Stomach smooth muscle (tissue), 2 donors: ENCODE data around the gene PNO1.

Experiments
- H3K27ac ChIP-seq: one replicate; pipeline ENCODE4 v1.7.0; 2013; ENCODE audit warnings: mild to moderate bottlenecking, low read length, inconsistent platforms
- H3K27me3 ChIP-seq, 2 donors: one replicate each; pipeline ENCODE4 v1.7.0; 2013; ENCODE audit warnings: low read length in 2 of 2; ENCODE audit not compliant: insufficient read depth in 2 of 2, control insufficient read depth in 1 of 2
- H3K36me3 ChIP-seq, 2 donors: one replicate each; pipeline ENCODE4 v1.7.0; 2013; ENCODE audit warnings: low read length in 2 of 2; ENCODE audit not compliant: control insufficient read depth in 2 of 2, insufficient read depth in 2 of 2
- H3K4me1 ChIP-seq: one replicate; pipeline ENCODE4 v1.7.0; 2013; ENCODE audit warnings: low read length; ENCODE audit not compliant: control insufficient read depth, insufficient read depth
- H3K4me3 ChIP-seq, 2 donors: one replicate each; pipeline ENCODE4 v1.7.0; 2013; ENCODE audit warnings: low read length in 2 of 2
- H3K9ac ChIP-seq, 2 donors: one replicate each; pipeline ENCODE4 v1.7.0; 2013; ENCODE audit warnings: low read length in 2 of 2, mild to moderate bottlenecking in 1 of 2
- H3K9me3 ChIP-seq, 2 donors: one replicate each; pipeline ENCODE4 v1.7.0; 2013; ENCODE audit warnings: low read length in 2 of 2; ENCODE audit not compliant: control insufficient read depth in 2 of 2
- donor health status: healthy.
- donor health status: Pancreatic carcinoma.

PNO1 gene

DNA sequence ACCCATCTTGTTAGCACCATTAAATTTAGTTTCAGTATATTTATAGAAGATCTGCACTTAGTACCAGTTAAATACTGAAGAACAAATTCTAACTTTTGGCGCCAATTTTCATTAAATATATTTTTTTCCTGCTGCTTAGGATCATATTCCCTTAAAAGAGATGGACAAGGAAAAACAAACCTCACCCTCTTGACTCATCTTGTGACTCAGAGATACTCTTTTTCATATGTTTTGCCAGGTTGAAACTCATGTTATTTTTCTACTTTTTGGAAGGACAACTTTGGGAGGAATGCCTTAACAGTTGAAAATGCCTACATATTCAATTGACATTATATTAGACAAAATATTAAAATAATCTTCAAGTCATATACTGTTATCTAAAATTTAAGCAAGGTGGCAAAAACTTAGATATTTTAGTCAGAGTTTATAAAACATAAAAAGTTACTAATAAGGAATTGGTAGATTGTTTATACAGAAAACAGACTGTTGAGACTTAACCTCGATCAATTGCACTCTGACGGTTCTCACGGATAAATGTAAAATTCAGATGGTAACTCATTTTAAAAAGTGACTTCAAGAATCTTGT lies 36.2 kb downstream of the PNO1 start:
- no peak overlapping the region for H3K27ac ChIP-seq
- H3K4me3 ChIP-seq, result no peak overlapping the region
- H3K27me3 ChIP-seq, result no peaks in the 10 kb centered on the region
- H3K36me3 ChIP-seq, result no peaks in the 10 kb centered on the region
- H3K9me3 ChIP-seq, result no peaks in the 10 kb centered on the region
- H3K9ac ChIP-seq, result no peak overlapping the region
- H3K4me1 ChIP-seq, result peaks cover 2% of the 10 kb centered on the region

DNA sequence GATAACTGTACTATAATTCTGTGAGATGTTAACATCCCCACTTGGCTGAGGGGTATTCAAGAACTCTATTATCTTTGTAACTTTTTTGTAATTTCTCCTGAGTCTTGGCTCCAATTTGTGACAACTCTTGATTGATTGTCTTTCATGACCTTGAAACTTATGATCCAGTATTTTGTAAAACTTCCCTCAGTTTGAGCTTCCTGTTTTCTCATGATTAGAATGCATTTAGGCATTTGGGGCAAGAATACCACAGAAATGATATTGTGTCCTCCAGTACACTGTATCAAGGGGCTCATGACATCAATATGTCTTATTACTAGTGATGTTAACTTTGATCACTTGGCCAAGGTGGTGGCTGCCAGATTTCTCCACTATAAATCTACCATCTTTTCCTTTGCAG lies 37.4 kb downstream of the PNO1 start:
- Histone ChIP-seq H3K27me3 (no peaks in the 10 kb centered on the region), H3K9me3 (no peaks in the 10 kb centered on the region), H3K36me3 (no peaks in the 10 kb centered on the region), H3K27ac (no peak overlapping the region), H3K4me1 (peaks cover 2% of the 10 kb centered on the region), H3K4me3 (no peak overlapping the region), H3K9ac (no peak overlapping the region)

DNA sequence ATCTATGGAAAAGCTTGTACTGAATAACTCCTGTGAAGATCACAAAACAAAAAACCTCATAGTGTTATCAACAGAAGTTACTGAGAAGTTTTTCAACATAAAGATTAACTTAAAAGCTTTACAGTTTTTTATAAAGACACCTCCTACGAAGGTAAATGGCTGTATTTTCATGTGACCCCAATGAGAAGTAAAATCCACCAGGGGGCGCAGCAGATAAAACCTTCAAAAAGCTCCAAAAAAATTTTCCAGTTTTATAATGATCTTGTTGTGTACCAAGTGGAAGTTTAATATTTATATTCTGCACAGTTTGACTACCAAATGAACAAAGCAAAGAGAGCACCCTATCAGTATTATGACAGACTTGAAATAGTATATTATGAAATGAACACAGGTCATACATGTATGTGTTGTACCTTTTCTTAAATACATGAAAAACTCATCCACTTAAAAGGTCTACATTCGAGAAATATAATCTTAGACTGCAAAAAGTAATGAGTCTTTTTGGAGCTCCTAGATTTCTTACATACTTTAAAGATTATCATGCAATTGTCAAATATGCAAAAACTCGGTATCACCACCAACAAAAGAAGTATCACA lies 38.5 kb downstream of the PNO1 start:
- H3K9me3 ChIP-seq, result no peaks in the 10 kb centered on the region
- no peak overlapping the region for H3K4me3 ChIP-seq
- no peaks in the 10 kb centered on the region for H3K36me3 ChIP-seq
- peaks cover 2% of the 10 kb centered on the region for H3K4me1 ChIP-seq
- H3K27ac ChIP-seq, result no peak overlapping the region
- no peak overlapping the region for H3K9ac ChIP-seq
- no peaks in the 10 kb centered on the region for H3K27me3 ChIP-seq

DNA sequence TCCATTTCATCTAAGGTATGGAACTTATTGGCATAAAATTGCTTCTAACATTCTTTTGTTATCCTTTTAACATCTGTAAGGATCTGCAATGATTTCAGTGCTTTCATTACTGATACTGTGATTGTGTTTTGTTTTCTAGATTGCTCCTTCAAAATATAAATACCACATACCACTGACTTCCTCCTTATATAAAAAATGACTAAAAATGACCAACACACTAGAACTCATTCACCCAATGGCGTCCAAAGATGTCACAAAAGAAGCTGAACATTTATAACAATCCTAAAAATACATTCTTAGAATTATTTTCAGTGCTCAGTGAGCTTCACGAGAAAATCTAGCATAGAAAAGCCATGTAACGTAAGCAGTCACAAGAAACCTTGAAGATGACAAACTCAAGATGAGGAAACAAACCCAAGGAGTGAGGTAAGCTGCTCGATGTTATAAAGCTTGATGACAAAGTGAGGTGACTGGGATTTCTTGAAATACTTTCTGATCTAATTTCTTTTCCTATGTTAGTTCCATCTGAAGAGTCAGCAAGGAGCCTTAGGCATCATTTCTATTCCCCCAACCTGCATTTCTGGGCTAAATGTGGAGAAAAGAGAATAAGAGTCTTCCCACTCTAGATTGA lies 42.6 kb downstream of the PNO1 start:
- no peaks in the 10 kb centered on the region for H3K4me1 ChIP-seq
- H3K27ac ChIP-seq, result no peak overlapping the region
- H3K4me3 ChIP-seq, result no peak overlapping the region
- H3K9me3 ChIP-seq, result no peaks in the 10 kb centered on the region
- H3K9ac ChIP-seq, result no peak overlapping the region
- H3K27me3 ChIP-seq, result no peaks in the 10 kb centered on the region
- H3K36me3 ChIP-seq, result no peaks in the 10 kb centered on the region

DNA sequence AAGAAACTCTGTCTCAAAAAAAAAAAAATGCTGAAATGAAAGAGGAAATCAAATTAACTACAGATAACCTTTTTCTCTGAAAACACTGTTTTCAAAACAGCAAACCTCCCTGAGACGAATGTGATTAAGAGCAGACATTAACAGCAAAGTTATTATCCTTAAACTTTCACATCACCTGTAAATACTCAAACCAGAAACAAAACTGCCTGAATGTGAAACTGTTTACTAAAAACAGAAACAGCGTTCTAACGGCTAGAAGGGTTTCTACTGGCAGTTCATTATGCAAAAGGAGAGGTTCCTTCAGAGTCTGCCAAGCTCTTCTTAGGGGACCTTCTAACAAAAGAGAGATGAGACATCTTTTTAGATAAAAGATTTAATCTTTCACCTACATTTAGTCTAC lies 45.9 kb downstream of the PNO1 start:
- Histone ChIP-seq H3K27me3 (no peaks in the 10 kb centered on the region), H3K36me3 (no peaks in the 10 kb centered on the region), H3K27ac (no peak overlapping the region), H3K9ac (no peak overlapping the region), H3K9me3 (no peaks in the 10 kb centered on the region), H3K4me1 (peaks cover 4% of the 10 kb centered on the region), H3K4me3 (no peak overlapping the region)

DNA sequence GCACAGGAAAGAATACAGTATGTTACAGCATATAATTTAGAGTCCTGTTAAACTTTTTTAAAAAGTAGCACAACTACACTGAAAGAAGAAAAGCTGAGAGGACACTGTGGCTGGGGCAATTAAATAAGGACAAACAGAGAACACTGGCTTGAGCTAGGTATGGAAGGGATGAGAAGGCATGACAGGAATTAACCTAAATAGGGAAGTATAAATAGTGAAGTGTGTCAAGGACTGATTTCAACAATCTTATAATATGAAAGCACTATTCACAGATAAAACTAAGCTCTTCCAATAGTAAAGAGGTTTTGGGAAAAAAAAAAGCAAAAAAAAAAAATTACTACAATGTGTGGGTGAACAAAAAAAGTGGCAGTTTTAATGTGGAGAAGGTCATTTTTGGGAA lies 49.1 kb downstream of the PNO1 start:
- no peaks in the 10 kb centered on the region for H3K36me3 ChIP-seq
- no peaks in the 10 kb centered on the region for H3K27me3 ChIP-seq
- H3K4me3 ChIP-seq, result no peak overlapping the region
- H3K9me3 ChIP-seq, result no peaks in the 10 kb centered on the region
- peaks cover 4% of the 10 kb centered on the region for H3K4me1 ChIP-seq
- H3K27ac ChIP-seq, result no peak overlapping the region
- no peak overlapping the region for H3K9ac ChIP-seq

DNA sequence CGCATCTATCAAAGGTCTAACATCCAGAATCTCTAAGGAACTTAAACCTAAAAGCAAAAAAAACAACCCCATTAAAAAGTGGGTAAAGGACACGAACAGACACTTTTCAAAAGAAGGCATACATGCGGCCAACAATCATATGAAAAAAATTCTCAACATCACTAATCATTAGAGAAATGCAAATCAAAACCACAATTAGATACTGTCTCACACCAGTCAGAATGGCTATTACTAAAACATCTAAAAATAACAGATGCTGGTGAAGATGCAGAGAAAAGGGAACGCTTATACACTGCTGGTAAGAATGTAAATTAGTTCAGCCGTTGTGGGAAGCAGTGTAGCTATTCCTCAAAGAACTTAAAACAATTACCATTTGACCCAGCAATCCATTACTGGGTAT lies 56.7 kb downstream of the PNO1 start:
- Histone ChIP-seq H3K4me1 (no peaks in the 10 kb centered on the region), H3K4me3 (no peak overlapping the region), H3K27me3 (no peaks in the 10 kb centered on the region), H3K27ac (no peak overlapping the region), H3K36me3 (peaks cover 3% of the 10 kb centered on the region in 2 donors), H3K9ac (no peak overlapping the region), H3K9me3 (no peaks in the 10 kb centered on the region)

DNA sequence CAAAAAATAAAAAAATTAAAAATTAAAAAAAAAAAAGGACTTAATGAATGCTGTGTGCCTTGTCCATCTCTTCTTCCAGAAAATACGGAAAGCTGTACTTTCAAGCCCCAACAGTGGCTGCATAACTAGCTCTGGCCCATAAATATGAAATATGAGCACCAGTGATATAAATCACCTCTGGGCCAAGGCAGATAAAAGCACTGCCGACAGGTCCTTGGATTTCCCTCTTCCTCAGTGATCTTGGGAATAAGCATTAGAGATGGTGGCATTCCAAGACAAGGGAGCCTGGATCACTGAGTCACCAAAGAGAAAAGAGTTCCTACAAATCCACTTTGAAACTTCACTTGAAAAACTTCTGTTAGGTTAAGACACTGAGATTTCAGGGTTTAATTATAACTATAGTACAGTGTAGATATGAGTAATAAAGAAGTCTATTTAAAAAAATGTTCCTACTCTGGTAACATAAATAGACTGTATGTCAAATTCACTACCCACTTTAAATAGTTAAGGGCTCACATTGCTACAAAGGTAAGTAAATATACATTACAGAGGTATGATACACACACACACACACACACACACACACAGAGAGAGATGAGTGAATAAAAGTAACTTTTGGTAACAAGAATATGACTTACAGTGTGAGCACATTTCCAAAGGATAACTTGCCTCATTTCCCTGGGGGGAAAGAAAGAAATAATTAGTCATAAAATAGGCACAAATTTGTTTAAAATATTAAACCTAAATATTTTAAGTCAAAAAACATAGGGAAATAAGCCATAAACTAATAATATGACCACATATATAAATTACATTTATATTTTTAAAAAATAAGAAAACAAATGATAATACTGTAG lies 59.0 kb downstream of the PNO1 start:
- H3K9ac ChIP-seq, result no peak overlapping the region
- no peak overlapping the region for H3K4me3 ChIP-seq
- peaks cover 3% of the 10 kb centered on the region in 2 donors for H3K36me3 ChIP-seq
- no peaks in the 10 kb centered on the region for H3K27me3 ChIP-seq
- H3K9me3 ChIP-seq, result no peaks in the 10 kb centered on the region
- no peak overlapping the region for H3K27ac ChIP-seq
- H3K4me1 ChIP-seq, result no peaks in the 10 kb centered on the region

DNA sequence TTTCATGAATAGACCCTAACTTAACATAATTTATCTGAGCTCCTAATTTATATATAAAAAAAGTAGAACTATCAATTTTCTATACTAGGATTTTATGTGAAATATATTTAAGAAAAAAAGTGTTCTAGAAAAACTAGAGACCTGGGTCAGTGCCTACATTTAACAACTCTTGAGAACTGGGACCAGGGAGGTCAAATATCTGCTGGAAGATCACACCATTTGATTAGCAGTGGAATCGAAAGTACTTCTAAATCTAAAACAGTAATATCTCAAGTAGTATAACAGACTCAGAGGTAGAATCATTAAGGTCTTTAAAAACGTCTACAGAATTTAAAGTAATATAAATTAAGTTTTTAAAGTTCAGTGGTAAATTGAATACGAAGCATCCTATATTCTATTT lies 60.0 kb downstream of the PNO1 start:
- Histone ChIP-seq H3K27me3 (no peaks in the 10 kb centered on the region), H3K9me3 (no peaks in the 10 kb centered on the region), H3K9ac (no peak overlapping the region), H3K4me1 (no peaks in the 10 kb centered on the region), H3K27ac (no peak overlapping the region), H3K4me3 (no peak overlapping the region), H3K36me3 (peaks cover 3% of the 10 kb centered on the region in 2 donors)

DNA sequence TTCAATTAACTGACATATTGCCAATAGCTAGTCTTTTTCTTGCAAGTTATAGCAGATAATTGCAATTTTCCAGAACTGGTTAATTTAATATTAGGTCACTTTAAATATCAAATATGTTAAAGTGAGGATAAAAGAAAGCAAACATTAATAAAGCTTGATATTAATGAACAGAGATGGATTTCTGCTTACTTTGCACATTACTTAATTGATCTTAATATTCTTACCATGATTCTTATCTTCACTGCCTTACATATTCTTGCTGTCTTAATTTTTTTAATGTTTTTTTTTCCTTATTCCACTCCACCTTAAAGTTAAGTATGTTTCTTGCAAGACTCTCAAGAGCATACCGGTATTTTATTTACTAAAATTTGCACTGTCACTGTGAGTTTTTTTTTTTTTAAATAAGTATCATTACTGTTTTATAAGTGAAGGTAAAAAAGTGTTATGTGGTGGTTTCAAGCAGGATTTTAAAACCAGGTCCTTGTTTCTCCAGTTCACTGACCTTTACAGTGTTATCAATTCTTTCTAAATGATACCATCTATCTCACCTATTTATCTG lies 60.7 kb downstream of the PNO1 start:
- Histone ChIP-seq H3K9ac (no peak overlapping the region), H3K4me3 (no peak overlapping the region), H3K9me3 (no peaks in the 10 kb centered on the region), H3K4me1 (no peaks in the 10 kb centered on the region), H3K27ac (no peak overlapping the region), H3K36me3 (peaks cover 3% of the 10 kb centered on the region in 2 donors), H3K27me3 (no peaks in the 10 kb centered on the region)
